Nephron progenitor cell (in vitro differentiated cells): ENCODE measurements around the gene IQCE.
"Not testable (repeated sequence)": the region's sequence is repeated elsewhere in the genome, so short reads cannot be mapped to it uniquely, and the experiment has no call there.

Experiments
- DNase-seq: peaks from one replicate; pipeline ENCODE4 v3.0.0; 2021
- H3K27ac Mint-ChIP-seq: 2 replicates; pipeline ENCODE4 v1.8.0; 2021; ENCODE audit warnings: mild to moderate bottlenecking, moderate library complexity, mixed read lengths
- H3K27me3 Mint-ChIP-seq: 2 replicates; pipeline ENCODE4 v1.8.0; 2021; ENCODE audit warnings: mild to moderate bottlenecking, low read depth, mixed read lengths; ENCODE audit not compliant: poor library complexity
- H3K36me3 Mint-ChIP-seq: 2 replicates; pipeline ENCODE4 v1.8.0; 2021; ENCODE audit warnings: low read depth, mixed read lengths
- H3K4me1 Mint-ChIP-seq: 2 replicates; pipeline ENCODE4 v1.8.0; 2021; ENCODE audit warnings: mixed read lengths
- H3K4me3 Mint-ChIP-seq: 2 replicates; pipeline ENCODE4 v1.8.0; 2021; ENCODE audit warnings: mild to moderate bottlenecking, moderate library complexity, mixed read lengths
- H3K9me3 Mint-ChIP-seq: 2 replicates; pipeline ENCODE4 v1.8.0; 2021; ENCODE audit warnings: mild to moderate bottlenecking, moderate library complexity, mixed read lengths
- TF ChIP-seq, protein P1 (sequence below): fragments of 200-600 bp; sonication (generic); IDR thresholded peaks from 2 replicates; pipeline ENCODE4 v1.5.0; 2021; ENCODE audit warnings: antibody characterized with exemption

The IQCE gene

DNA sequence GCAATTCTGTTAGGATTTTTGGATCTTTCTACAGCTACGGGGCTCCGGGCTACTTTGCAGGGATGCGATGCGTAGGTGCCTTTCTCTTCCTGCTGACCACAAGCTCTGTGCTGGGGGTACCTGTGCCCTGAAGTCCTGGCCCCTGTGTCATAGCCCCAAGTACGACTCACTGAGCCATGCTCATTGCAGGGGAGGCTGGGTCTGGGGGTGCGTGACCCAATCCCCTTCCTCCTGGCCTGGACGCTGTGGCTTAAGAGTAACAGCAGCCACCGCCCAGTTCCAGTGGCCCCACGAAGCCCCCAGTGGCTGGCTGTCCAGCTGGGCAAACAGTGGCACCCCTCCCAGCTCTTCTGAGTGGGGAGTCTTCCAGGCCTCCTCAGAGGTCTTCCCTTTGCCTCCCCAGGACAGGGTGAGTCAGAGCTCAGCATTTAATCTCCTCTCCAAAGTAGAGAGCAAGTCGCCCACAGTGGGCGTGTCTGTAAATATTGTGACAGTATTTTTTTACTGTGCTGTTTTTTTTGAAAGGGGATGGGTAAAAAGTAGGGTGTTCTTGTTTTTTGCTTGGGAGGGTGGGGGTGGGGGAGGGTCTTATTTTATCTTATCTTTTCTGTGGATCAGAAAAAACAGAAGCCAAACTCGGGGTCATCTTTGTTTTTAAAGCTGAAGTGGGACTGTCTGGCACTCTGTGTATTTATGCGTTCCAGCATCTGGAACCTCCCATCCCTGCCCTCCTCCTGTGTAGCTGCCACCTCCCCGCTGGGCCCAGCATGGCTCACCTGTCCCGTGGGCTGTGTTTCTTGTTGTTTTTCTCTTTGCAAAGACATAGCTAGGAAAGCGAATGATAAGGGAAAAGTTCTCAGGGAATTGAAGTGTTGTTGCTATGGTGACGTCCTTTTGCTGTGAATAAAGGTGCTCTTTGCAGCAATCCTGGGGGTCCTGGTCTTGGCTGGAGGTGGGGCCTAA is 31.0 kb upstream of the IQCE start:
- Mint-ChIP-seq H3K9me3 (no peaks in the 10 kb centered on the region), H3K27ac (no peak overlapping the region), H3K4me3 (no peak overlapping the region), H3K27me3 (peaks cover 3% of the 10 kb centered on the region), H3K36me3 (no peaks in the 10 kb centered on the region), H3K4me1 (peaks cover 22% of the 10 kb centered on the region)
- no peak for DNase-seq
- TF ChIP-seq, protein P1, sequence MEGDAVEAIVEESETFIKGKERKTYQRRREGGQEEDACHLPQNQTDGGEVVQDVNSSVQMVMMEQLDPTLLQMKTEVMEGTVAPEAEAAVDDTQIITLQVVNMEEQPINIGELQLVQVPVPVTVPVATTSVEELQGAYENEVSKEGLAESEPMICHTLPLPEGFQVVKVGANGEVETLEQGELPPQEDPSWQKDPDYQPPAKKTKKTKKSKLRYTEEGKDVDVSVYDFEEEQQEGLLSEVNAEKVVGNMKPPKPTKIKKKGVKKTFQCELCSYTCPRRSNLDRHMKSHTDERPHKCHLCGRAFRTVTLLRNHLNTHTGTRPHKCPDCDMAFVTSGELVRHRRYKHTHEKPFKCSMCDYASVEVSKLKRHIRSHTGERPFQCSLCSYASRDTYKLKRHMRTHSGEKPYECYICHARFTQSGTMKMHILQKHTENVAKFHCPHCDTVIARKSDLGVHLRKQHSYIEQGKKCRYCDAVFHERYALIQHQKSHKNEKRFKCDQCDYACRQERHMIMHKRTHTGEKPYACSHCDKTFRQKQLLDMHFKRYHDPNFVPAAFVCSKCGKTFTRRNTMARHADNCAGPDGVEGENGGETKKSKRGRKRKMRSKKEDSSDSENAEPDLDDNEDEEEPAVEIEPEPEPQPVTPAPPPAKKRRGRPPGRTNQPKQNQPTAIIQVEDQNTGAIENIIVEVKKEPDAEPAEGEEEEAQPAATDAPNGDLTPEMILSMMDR = no peak

DNA sequence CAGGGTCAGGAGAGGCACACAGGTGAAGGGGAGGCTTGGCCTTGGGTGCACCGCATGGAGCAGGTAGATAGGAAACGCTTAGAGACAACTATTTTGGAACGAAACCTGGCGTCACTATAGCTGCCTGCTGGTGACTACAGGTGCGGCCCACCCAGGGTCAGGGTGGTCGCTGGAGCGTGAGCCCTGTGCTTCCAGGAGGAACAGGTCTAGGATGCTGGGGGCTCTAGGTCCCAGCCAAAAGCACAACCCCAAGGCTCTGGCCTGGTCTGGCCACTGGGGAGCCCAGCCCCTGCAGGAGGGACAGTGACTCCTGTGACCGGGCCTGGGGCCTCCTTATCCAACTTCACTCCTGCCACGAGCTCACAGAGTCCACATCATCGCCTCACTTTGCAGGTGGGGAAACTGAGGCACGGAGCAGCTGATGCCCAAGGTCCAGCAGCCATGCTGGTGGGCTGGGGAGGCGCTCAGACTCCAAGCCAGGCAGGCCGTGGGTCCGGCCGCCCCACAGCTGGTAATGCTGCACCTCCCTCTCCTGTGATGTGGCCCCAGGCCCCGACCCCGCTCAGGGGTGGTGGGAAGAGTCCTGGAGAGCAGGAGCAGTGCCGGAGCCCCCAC is 30.2 kb upstream of the IQCE start:
- peaks cover 16% of the 10 kb centered on the region for H3K4me1 Mint-ChIP-seq
- no peak for DNase-seq
- TF ChIP-seq, protein P1 = no peak
- no peak overlapping the region for H3K27ac Mint-ChIP-seq
- no peaks in the 10 kb centered on the region for H3K9me3 Mint-ChIP-seq
- no peaks in the 10 kb centered on the region for H3K36me3 Mint-ChIP-seq
- no peak overlapping the region for H3K4me3 Mint-ChIP-seq
- H3K27me3 Mint-ChIP-seq = no peaks in the 10 kb centered on the region

DNA sequence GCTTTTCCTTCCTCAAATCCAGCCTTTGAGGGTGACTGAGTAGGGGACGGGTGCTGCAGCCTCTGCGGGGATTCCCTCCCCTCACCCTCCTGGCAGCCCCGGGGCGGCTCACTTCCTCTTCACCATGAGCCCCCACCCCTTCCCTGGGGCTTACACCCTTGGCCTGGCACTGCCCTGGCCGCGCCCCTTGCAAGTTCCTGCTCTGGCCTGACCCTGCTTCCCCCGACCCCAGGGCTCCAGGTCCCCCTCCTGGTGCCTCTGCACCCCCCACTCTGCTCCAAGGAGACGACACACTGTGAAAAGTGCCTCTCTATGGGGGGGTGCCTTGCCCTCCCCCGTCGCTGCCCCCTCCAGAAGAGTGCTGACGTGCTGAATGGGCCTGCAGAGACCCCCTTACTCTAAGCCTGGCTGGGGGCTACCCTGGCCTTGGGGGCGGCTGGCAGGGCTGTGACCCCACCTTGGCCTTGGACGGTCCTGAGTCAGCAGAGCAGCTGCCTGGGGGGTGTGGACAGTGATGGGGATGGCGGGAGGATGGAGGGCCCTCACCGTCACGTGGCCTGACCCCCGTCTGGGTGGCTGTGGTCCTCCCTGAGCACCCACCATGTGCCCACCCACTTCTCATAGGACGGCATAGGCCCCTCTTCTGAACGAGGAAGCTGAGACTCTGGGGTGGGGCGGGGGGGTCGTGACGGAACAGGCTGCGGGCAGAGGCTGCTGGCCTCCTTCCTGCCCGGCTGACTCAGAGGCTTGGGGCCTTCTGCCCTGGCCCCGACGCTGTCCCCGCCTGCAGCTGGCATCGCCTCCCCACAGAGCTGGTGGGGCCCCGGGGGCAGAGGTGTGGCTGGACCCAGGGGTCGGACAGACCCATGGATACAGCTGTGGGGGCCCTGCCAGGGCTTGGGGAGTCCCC is 29.4 kb upstream of the IQCE start:
- TF ChIP-seq, protein P1 = no peak
- H3K4me3 Mint-ChIP-seq = no peak overlapping the region
- no peak for DNase-seq

DNA sequence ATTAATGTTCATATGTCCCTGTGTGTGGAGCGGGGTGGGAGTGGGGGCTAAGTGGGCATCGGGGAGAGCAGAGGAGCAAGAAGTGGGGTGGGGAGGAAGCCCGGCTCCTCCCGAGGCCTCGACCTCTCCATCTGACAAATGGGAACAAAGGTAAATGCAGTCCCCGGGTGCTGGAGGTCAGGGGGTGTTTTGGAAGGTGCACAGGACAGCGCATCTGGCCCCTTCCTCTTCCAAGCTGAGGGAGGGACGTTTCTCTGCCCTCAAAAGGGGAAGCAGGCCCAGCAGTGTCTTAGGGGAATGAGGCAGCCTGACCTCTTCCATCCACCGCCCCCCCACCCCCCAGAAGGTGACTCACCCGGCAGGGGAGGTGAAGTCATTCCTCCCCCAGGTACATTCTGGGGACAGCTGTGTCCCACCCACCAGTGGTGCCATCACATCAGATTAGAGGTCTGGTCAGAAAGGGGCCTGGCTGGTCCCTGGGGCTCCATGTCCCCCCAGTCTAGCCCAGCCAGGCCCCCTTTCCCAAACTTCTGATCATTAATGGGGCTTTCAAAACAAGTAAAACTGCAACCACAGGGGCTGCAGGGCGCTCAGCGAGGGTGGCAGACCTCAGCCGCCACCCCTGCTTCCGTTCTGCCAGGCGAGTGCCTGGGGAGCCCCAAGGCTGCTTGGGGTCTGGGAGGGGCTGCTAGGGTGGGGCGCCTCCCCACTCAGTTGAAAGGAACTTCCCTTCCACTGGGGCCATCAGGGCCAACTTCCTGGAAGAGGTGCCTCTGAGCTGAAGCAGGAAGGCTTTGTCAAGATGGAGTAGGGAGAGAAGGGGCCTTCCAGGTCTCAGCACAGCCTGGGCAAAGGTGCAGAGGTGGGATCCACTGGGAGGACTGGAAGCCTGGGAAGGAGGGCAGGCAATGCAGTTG is 28.4 kb upstream of the IQCE start:
- no peak overlapping the region for H3K4me3 Mint-ChIP-seq
- no peak overlapping the region for H3K27ac Mint-ChIP-seq
- peaks cover under 1% of the 10 kb centered on the region for H3K9me3 Mint-ChIP-seq
- TF ChIP-seq, protein P1 = no peak
- H3K4me1 Mint-ChIP-seq = peaks cover 16% of the 10 kb centered on the region
- H3K27me3 Mint-ChIP-seq = no peaks in the 10 kb centered on the region
- no peaks in the 10 kb centered on the region for H3K36me3 Mint-ChIP-seq
- no peak for DNase-seq

More for the DNA sequence above, 29.4 kb upstream of the IQCE start:
- no peak overlapping the region for H3K27ac Mint-ChIP-seq
- no peaks in the 10 kb centered on the region for H3K27me3 Mint-ChIP-seq
- H3K9me3 Mint-ChIP-seq = no peaks in the 10 kb centered on the region
- no peaks in the 10 kb centered on the region for H3K36me3 Mint-ChIP-seq
- peaks cover 16% of the 10 kb centered on the region for H3K4me1 Mint-ChIP-seq

DNA sequence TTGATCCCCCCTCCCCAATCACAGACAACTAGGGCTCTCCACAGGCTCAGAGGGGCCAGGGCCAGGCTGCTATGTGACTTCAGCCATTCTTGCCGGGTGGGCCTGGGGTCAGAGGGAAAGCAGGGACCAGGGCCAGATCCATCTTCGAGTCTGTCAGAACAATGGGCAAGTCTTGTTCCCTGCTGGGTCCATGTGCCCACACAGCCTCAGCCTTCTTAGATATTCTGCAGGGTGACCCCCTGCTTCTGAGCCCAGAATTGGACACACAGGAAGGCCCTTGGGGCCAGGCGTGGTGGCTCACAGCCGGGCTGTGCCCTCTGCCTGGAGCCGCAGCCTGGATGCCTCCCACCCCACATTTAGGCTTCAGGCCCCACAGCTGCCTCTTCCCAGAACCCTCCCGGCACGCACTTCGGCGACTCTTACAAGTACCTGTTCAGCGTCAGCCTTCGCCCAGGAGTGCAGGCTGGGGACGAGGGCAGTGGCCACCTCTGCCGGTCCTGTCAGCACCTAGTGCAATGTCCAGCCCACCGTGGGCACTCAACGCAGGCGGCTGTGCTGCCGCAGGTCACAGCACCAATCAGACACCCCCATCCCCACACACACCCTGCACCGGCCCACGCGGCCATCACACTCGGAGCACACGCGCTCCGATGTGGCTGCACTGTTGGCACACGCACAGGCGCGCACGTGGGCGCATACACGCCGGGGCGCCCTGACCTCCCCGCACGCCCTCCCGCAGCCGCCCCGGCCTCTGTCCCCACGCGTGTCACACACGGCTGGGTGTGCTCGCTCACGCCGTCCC is 27.6 kb upstream of the IQCE start:
- H3K27me3 Mint-ChIP-seq, H3K9me3 Mint-ChIP-seq, DNase-seq, H3K4me3 Mint-ChIP-seq, H3K27ac Mint-ChIP-seq, H3K36me3 Mint-ChIP-seq: not testable (repeated sequence)
- peaks cover 11% of the 10 kb centered on the region for H3K4me1 Mint-ChIP-seq

DNA sequence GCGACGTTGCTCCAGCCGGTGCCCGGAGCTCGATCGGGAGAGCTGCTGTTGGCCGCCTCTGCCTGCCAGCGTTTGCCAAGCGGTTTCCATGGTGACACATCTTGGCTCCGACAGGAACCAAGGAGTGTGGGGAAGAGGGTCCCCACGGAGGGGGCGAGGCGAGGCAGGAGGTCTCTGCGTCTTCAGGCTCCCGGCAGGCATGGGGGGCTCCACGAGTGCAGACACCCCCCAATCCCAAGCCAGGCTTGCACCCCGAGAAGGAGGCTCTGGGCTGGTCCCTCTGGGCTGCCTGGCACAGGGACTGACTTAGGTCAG is 27.0 kb upstream of the IQCE start:
- H3K27me3 Mint-ChIP-seq, H3K27ac Mint-ChIP-seq, H3K9me3 Mint-ChIP-seq, H3K36me3 Mint-ChIP-seq, DNase-seq, H3K4me3 Mint-ChIP-seq: not testable (repeated sequence)
- peaks cover 11% of the 10 kb centered on the region for H3K4me1 Mint-ChIP-seq

DNA sequence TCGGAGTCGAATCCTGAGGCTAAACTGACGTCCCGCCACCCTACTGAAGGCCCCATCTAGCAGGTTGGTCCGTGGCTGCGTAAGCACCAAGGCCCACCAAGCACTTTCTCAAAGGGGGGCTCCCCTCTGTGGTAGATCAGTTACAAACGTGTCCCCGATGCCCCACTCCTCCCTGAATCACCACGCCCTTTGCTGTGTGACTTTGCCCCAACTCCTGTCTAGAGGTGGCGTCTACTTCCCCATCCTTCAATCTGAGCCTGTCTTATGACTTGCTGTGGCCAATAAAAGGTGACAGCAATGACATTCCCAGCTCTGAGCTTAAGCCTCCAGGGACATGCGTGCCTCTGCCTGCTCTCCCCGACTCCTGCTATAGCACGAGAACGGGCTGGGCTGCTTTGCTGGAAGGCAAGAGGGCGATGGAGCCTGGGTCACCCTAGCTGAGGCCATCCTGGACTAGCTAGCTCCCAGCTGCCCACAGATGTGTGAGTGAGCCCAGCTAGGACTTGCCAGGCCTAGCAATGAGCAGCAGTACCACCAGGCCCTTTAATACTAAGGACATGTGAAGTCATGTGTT is 26.5 kb upstream of the IQCE start:
- not testable (repeated sequence) for H3K4me3 Mint-ChIP-seq, H3K9me3 Mint-ChIP-seq, H3K36me3 Mint-ChIP-seq, H3K27me3 Mint-ChIP-seq, DNase-seq, H3K27ac Mint-ChIP-seq
- peaks cover 11% of the 10 kb centered on the region for H3K4me1 Mint-ChIP-seq

DNA sequence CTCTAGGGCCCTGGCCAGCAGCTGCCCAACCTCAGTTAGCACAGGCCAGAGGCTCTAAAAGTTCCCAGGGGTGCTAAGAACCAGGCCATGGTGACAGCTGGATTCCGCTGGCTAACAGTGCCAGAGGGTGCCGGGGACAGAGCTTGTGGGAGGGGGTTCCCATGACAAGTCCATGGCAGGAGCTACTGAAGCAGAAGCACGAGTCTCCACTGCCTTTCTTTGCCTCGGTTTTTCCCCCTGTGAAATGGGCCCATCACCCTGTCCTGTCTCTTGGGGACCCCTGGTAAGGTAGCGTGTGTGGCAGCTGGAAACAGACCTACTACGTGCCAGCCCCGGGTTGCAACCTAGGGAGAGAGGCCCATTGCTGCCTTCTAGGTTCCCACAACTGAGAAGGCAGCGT is 26.0 kb upstream of the IQCE start:
- H3K4me1 Mint-ChIP-seq, DNase-seq, H3K27me3 Mint-ChIP-seq, H3K9me3 Mint-ChIP-seq, H3K36me3 Mint-ChIP-seq, H3K4me3 Mint-ChIP-seq, H3K27ac Mint-ChIP-seq: not testable (repeated sequence)
